HL-60 (cell line): ENCODE data around the gene ANKRD23.

Experiments used
- DNase-seq, 2 experiments: peaks; one replicate each; pipeline ENCODE4 v3.0.0-alpha.2; 2010 to 2020; ENCODE audit warnings: low read depth in 1 of 2, low spot score in 1 of 2
- H3K27ac ChIP-seq: fragments of 250-450 bp; sonication (Bioruptor Pico); replicated peaks from 2 replicates; pipeline ENCODE4 v1.5.1; 2020; ENCODE audit warnings: mild to moderate bottlenecking, moderate library complexity
- H3K27me3 ChIP-seq: fragments of 250-450 bp; sonication (Bioruptor Pico); 2 replicates; pipeline ENCODE4 v1.5.1; 2021; ENCODE audit warnings: mild to moderate bottlenecking, moderate library complexity; ENCODE audit not compliant: insufficient read depth, poor library complexity, severe bottlenecking
- H3K4me3 ChIP-seq: replicated peaks from 2 replicates; pipeline ENCODE4 v1.5.1; 2011; ENCODE audit warnings: mild to moderate bottlenecking, control low read depth, low read length; ENCODE audit not compliant: insufficient read depth
- CTCF ChIP-seq: IDR thresholded peaks from one replicate; pipeline ENCODE4 v1.5.1; 2011; ENCODE audit warnings: low read length, control low read depth, inconsistent platforms; ENCODE audit not compliant: insufficient read depth
- GABPA ChIP-seq: IDR thresholded peaks from 2 replicates; pipeline ENCODE4 v1.6.1; 2012; ENCODE audit warnings: low read depth
- POLR2AphosphoS5 ChIP-seq: IDR thresholded peaks from 2 replicates; pipeline ENCODE4 v1.6.1; 2012; ENCODE audit warnings: low read depth
- REST ChIP-seq: IDR thresholded peaks from 2 replicates; pipeline ENCODE4 v1.6.1; 2012; ENCODE audit warnings: low read depth; ENCODE audit not compliant: insufficient replicate concordance
- SPI1 ChIP-seq: IDR thresholded peaks from 2 replicates; pipeline ENCODE4 v1.6.1; 2012; ENCODE audit warnings: low read depth, mild to moderate bottlenecking, borderline replicate concordance

ANKRD23 gene

GRCh38 chr2:96885432-96886347 lies 41.9 kb upstream of the ANKRD23 start:
- TF ChIP-seq CTCF: no peak
- no peak for TF ChIP-seq POLR2AphosphoS5
- TF ChIP-seq REST: no peak
- TF ChIP-seq GABPA: no peak
- no peak for TF ChIP-seq SPI1
- H3K27ac ChIP-seq: no peak overlapping the region

GRCh38 chr2:96884299-96885094 lies 40.7 kb upstream of the ANKRD23 start:
- H3K4me3 ChIP-seq: no peak overlapping the region
- H3K27ac ChIP-seq: no peak overlapping the region
- H3K27me3 ChIP-seq: no peaks in the 10 kb centered on the region

More at GRCh38 chr2:96885432-96886347, 41.9 kb upstream of the ANKRD23 start:
- no peaks in the 10 kb centered on the region for H3K27me3 ChIP-seq
- DNase-seq: peak; percentile 64 to 70
- no peak overlapping the region for H3K4me3 ChIP-seq

More at GRCh38 chr2:96884299-96885094, 40.7 kb upstream of the ANKRD23 start:
- TF ChIP-seq GABPA: no peak
- no peak for TF ChIP-seq POLR2AphosphoS5
- TF ChIP-seq CTCF: no peak
- no peak for TF ChIP-seq REST
- TF ChIP-seq SPI1: no peak
- no peak for DNase-seq
